Measurements from ENCODE around the gene SLC10A7. TPM values are rescaled to one million over a fixed set of nuclear protein-coding genes. Genes with fewer than 3 reads are reported as not detected.
"Not testable (repeated sequence)": the region's sequence is repeated elsewhere in the genome, so short reads cannot be mapped to it uniquely, and the experiment has no call there.

The SLC10A7 gene
- total and polyA plus RNA-seq, 4 donors, result 3.7 to 18.7 (median 7.6) TPM

- Histone ChIP-seq H3K27me3 (ENCODE audit: control insufficient read depth in 4 of 4, insufficient read depth in 4 of 4, low read length in 3 of 4) (no peaks in the 10 kb centered on the region), H3K4me1 (ENCODE audit: control insufficient read depth in 4 of 4, insufficient read depth in 4 of 4, low read length in 3 of 4) (no peaks in the 10 kb centered on the region), H3K4me3 (ENCODE audit: low read depth in 1 of 3, low read length in 3 of 3) (no peak overlapping the region), H3K9me3 (ENCODE audit: control insufficient read depth in 4 of 4, low read length in 3 of 4) (no peaks in the 10 kb centered on the region), H3K36me3 (ENCODE audit: control insufficient read depth in 4 of 4, insufficient read depth in 3 of 4, low read depth in 1 of 4, low read length in 3 of 4) (no peaks in the 10 kb centered on the region), H3K9ac (ENCODE audit: low read depth in 1 of 2, low read length in 2 of 2) (no peak overlapping the region), H3K27ac (ENCODE audit: low read depth in 1 of 2, low read length in 2 of 2) (no peak overlapping the region)
- no peak for TF ChIP-seq TAF1 (conservative IDR thresholded peaks at IDR 0.05)
- no peak for TF ChIP-seq REST (IDR thresholded peaks at IDR 0.05)
- no peak for TF ChIP-seq JUND (IDR thresholded peaks at IDR 0.05)
- no peak for TF ChIP-seq FOXA2 (IDR thresholded peaks at IDR 0.05)
- WGBS, result 91% methylated on average over 1 of the region's 1 CpG
- no peak for DNase-seq (ENCODE audit: low spot score)
Measured at GRCh38 chr4:146367347-146367746, 154.4 kb downstream of the SLC10A7 start.

- TF ChIP-seq NR2F2 (IDR thresholded peaks at IDR 0.05), result no peak
- TF ChIP-seq FOXA1 (IDR thresholded peaks at IDR 0.05), result no peak
- no peak for TF ChIP-seq FOXA2 (IDR thresholded peaks at IDR 0.05)
- TF ChIP-seq GABPA (IDR thresholded peaks at IDR 0.05 in 1 of 2, conservative IDR thresholded peaks at IDR 0.05 in 1 of 2), result no peak
- TF ChIP-seq JUND (IDR thresholded peaks at IDR 0.05), result no peak
- no peak for TF ChIP-seq HNF4A (conservative IDR thresholded peaks at IDR 0.05)
- TF ChIP-seq ZBTB33 (IDR thresholded peaks at IDR 0.05), result no peak
- DNase-seq (ENCODE audit: low spot score), result no peak
- Histone ChIP-seq H3K27ac (ENCODE audit: low read depth in 1 of 2, low read length in 2 of 2) (no peak overlapping the region), H3K9me3 (ENCODE audit: control insufficient read depth in 4 of 4, low read length in 3 of 4) (no peaks in the 10 kb centered on the region), H3K36me3 (ENCODE audit: control insufficient read depth in 4 of 4, insufficient read depth in 3 of 4, low read depth in 1 of 4, low read length in 3 of 4) (no peaks in the 10 kb centered on the region), H3K9ac (ENCODE audit: low read depth in 1 of 2, low read length in 2 of 2) (no peak overlapping the region), H3K4me3 (ENCODE audit: low read depth in 1 of 3, low read length in 3 of 3) (no peak overlapping the region), H3K4me1 (ENCODE audit: control insufficient read depth in 4 of 4, insufficient read depth in 4 of 4, low read length in 3 of 4) (no peaks in the 10 kb centered on the region), H3K27me3 (ENCODE audit: control insufficient read depth in 4 of 4, insufficient read depth in 4 of 4, low read length in 3 of 4) (no peaks in the 10 kb centered on the region)
Measured at GRCh38 chr4:146359771-146360170, 162.0 kb downstream of the SLC10A7 start.

GRCh38 chr4:146350114-146350513 is 171.6 kb downstream of the SLC10A7 start:
- H3K27ac ChIP-seq (ENCODE audit: low read depth in 1 of 2, low read length in 2 of 2); H3K4me1 ChIP-seq (ENCODE audit: control insufficient read depth in 4 of 4, insufficient read depth in 4 of 4, low read length in 3 of 4); H3K4me3 ChIP-seq (ENCODE audit: low read depth in 1 of 3, low read length in 3 of 3); DNase-seq (ENCODE audit: low spot score); H3K27me3 ChIP-seq (ENCODE audit: control insufficient read depth in 4 of 4, insufficient read depth in 4 of 4, low read length in 3 of 4); H3K9me3 ChIP-seq (ENCODE audit: control insufficient read depth in 4 of 4, low read length in 3 of 4); H3K9ac ChIP-seq (ENCODE audit: low read depth in 1 of 2, low read length in 2 of 2); H3K36me3 ChIP-seq (ENCODE audit: control insufficient read depth in 4 of 4, insufficient read depth in 3 of 4, low read depth in 1 of 4, low read length in 3 of 4): not testable (repeated sequence)
- WGBS, result 57% methylated on average over 11 of the region's 26 CpGs
